Karpas-422 (cell line): Measurements from ENCODE around the gene DGKQ. TPM values are rescaled to one million over a fixed set of nuclear protein-coding genes. Genes with fewer than 3 reads are reported as not detected.
A peak's percentile ranks its signal among the peaks of the same experiment; 100 is the strongest.

ENCODE experiments used
- DNase-seq: peaks from one replicate; pipeline ENCODE4 v3.0.0-alpha.2; 2015
- H2AFZ ChIP-seq: fragments of 200-600 bp; sonication (generic); 2 replicates; pipeline ENCODE4 v1.6.1; 2014; ENCODE audit warnings: antibody characterized with exemption, low read length, mixed read lengths
- H3K27ac ChIP-seq: fragments of 200-600 bp; sonication (generic); 2 replicates; pipeline ENCODE4 v1.5.1; 2014; ENCODE audit warnings: mild to moderate bottlenecking, low read length, moderate library complexity
- H3K27me3 ChIP-seq: fragments of 200-600 bp; sonication (generic); 2 replicates; pipeline ENCODE4 v1.6.1; 2014; ENCODE audit warnings: low read length, mixed read lengths
- H3K36me3 ChIP-seq: fragments of 200-600 bp; sonication (generic); 2 replicates; pipeline ENCODE4 v1.6.1; 2014; ENCODE audit warnings: low read length, mixed read lengths; ENCODE audit not compliant: insufficient read depth
- H3K4me1 ChIP-seq: fragments of 200-600 bp; sonication (generic); 2 replicates; pipeline ENCODE4 v1.6.1; 2014; ENCODE audit warnings: mild to moderate bottlenecking, low read length, mixed read lengths
- H3K4me2 ChIP-seq: fragments of 200-600 bp; sonication (generic); 2 replicates; pipeline ENCODE4 v1.6.1; 2014; ENCODE audit warnings: low read length, low read depth, mild to moderate bottlenecking; ENCODE audit not compliant: poor library complexity, severe bottlenecking
- H3K4me3 ChIP-seq: fragments of 200-600 bp; sonication (generic); 2 replicates; pipeline ENCODE4 v1.5.1; 2014; ENCODE audit warnings: mild to moderate bottlenecking, antibody characterized with exemption, low read length, mixed read lengths
- H3K79me2 ChIP-seq: fragments of 200-600 bp; sonication (generic); 2 replicates; pipeline ENCODE4 v1.6.1; 2014; ENCODE audit warnings: mild to moderate bottlenecking, low read length, mixed read lengths
- H3K9ac ChIP-seq: fragments of 200-600 bp; sonication (generic); 2 replicates; pipeline ENCODE4 v1.6.0; 2014; ENCODE audit warnings: low read length
- H3K9me2 ChIP-seq: fragments of 200-600 bp; sonication (generic), shearing (Covaris generic); replicated peaks from 2 replicates; pipeline ENCODE4 v1.6.0; 2014; ENCODE audit warnings: mild to moderate bottlenecking, low read length, moderate library complexity; ENCODE audit not compliant: insufficient read depth
- H3K9me3 ChIP-seq: fragments of 300-700, 200-600 bp; sonication (generic); 2 replicates; pipeline ENCODE4 v1.6.1; 2014; ENCODE audit warnings: low read length, mixed read lengths
- H4K20me1 ChIP-seq: fragments of 200-600 bp; sonication (generic); 2 replicates; pipeline ENCODE4 v1.6.1; 2014; ENCODE audit warnings: mild to moderate bottlenecking, antibody characterized with exemption, low read length, low read depth; ENCODE audit not compliant: insufficient read depth
- total RNA-seq: library from RNA; depleted of rRNA; stranded (reverse); fragments of >200 nt; shearing (Covaris generic); gene quantifications from 2 replicates; pipeline ENCODE4 v1.2.3, GENCODE V29; 2014; ENCODE audit warnings: low replicate concordance

DGKQ gene
- total RNA-seq, 1 experiment from 2014 or later = 5.8 TPM

GRCh38 chr4:1012034-1012739 is 38.8 kb upstream of the DGKQ start:
- no peaks in the 10 kb centered on the region for H3K27me3 ChIP-seq
- peak overlapping the region; percentile 33 for H3K9ac ChIP-seq
- no peak overlapping the region for H2AFZ ChIP-seq
- H3K4me1 ChIP-seq = peaks cover 11% of the 10 kb centered on the region
- no peaks in the 10 kb centered on the region for H3K9me3 ChIP-seq
- no peak overlapping the region for H3K4me2 ChIP-seq
- no peaks in the 10 kb centered on the region for H3K9me2 ChIP-seq
- peaks cover 5% of the 10 kb centered on the region; the same call in 1 of the 2 replicates for H4K20me1 ChIP-seq
- 0 out of 2 replicates have a peak overlapping the region, but pooled peaks have one; percentile 22 for H3K4me3 ChIP-seq
- no peaks in the 10 kb centered on the region for H3K79me2 ChIP-seq
- no peak overlapping the region for H3K27ac ChIP-seq
- no peak for DNase-seq
- no peaks in the 10 kb centered on the region for H3K36me3 ChIP-seq

GRCh38 chr4:1011666-1012033 is 38.3 kb upstream of the DGKQ start:
- Histone ChIP-seq H2AFZ (no peak overlapping the region), H3K9me2 (no peaks in the 10 kb centered on the region), H3K9me3 (no peaks in the 10 kb centered on the region), H3K4me3 (no peak overlapping the region), H3K9ac (no peak overlapping the region), H3K27ac (no peak overlapping the region), H3K4me1 (peaks cover 11% of the 10 kb centered on the region), H3K36me3 (no peaks in the 10 kb centered on the region), H3K27me3 (no peaks in the 10 kb centered on the region), H3K79me2 (no peaks in the 10 kb centered on the region), H4K20me1 (peaks cover 5% of the 10 kb centered on the region; the same call in 1 of the 2 replicates), H3K4me2 (no peak overlapping the region)
- no peak for DNase-seq

- peaks cover 5% of the 10 kb centered on the region; the same call in 1 of the 2 replicates for H4K20me1 ChIP-seq
- H3K4me2 ChIP-seq = no peak within 1 kb of the TSS
- peak; percentile 94 for DNase-seq
- H3K27me3 ChIP-seq = no peaks in the 10 kb centered on the region
- no peaks in the 10 kb centered on the region for H3K9me3 ChIP-seq
- peak within 1 kb of the TSS; percentile 33 for H3K9ac ChIP-seq
- H3K79me2 ChIP-seq = no peaks in the 10 kb centered on the region
- H3K36me3 ChIP-seq = no peaks in the 10 kb centered on the region
- H2AFZ ChIP-seq = no peak within 1 kb of the TSS
- peaks cover 11% of the 10 kb centered on the region for H3K4me1 ChIP-seq
- H3K27ac ChIP-seq = no peak within 1 kb of the TSS
- 0 out of 2 replicates have a peak within 1 kb of the TSS, but pooled peaks have one; percentile 22 for H3K4me3 ChIP-seq
- no peaks in the 10 kb centered on the region for H3K9me2 ChIP-seq
Measured at GRCh38 chr4:1011022-1011665, 37.8 kb upstream of the DGKQ start, which contains the start of gene FGFRL1. FGFRL1 (plus strand) TSS chr4:1011626; CDS start chr4:1012486, 860 bp downstream.

GRCh38 chr4:1010395-1011021 is 37.1 kb upstream of the DGKQ start:
- no peaks in the 10 kb centered on the region for H4K20me1 ChIP-seq
- no peak overlapping the region for H3K9ac ChIP-seq
- H3K79me2 ChIP-seq = no peaks in the 10 kb centered on the region
- no peaks in the 10 kb centered on the region for H3K36me3 ChIP-seq
- H3K4me1 ChIP-seq = peaks cover 11% of the 10 kb centered on the region
- no peak overlapping the region for H3K4me3 ChIP-seq
- H3K9me2 ChIP-seq = no peaks in the 10 kb centered on the region
- no peak overlapping the region for H3K27ac ChIP-seq
- H3K27me3 ChIP-seq = no peaks in the 10 kb centered on the region
- no peak overlapping the region for H3K4me2 ChIP-seq
- DNase-seq = no peak
- no peak overlapping the region for H2AFZ ChIP-seq
- H3K9me3 ChIP-seq = no peaks in the 10 kb centered on the region

- Histone ChIP-seq H3K4me1 (peaks cover 11% of the 10 kb centered on the region), H3K4me3 (peak overlapping the region; percentile 41; the same call in 1 of the 2 replicates), H3K9me3 (no peaks in the 10 kb centered on the region), H3K27me3 (no peaks in the 10 kb centered on the region), H3K36me3 (no peaks in the 10 kb centered on the region), H3K4me2 (peak overlapping the region; percentile 38), H3K79me2 (no peaks in the 10 kb centered on the region), H3K9ac (no peak overlapping the region), H3K9me2 (no peaks in the 10 kb centered on the region), H4K20me1 (no peaks in the 10 kb centered on the region), H3K27ac (no peak overlapping the region), H2AFZ (no peak overlapping the region)
- DNase-seq = peak; percentile 87
Measured at GRCh38 chr4:1009542-1010394, 36.4 kb upstream of the DGKQ start.

- no peaks in the 10 kb centered on the region for H4K20me1 ChIP-seq
- H3K9me2 ChIP-seq = no peaks in the 10 kb centered on the region
- H3K9ac ChIP-seq = no peak overlapping the region
- no peaks in the 10 kb centered on the region for H3K9me3 ChIP-seq
- H2AFZ ChIP-seq = no peak overlapping the region
- DNase-seq = no peak
- no peaks in the 10 kb centered on the region for H3K36me3 ChIP-seq
- H3K79me2 ChIP-seq = no peaks in the 10 kb centered on the region
- peak overlapping the region; percentile 38 for H3K4me2 ChIP-seq
- peak overlapping the region; percentile 41; the same call in 1 of the 2 replicates for H3K4me3 ChIP-seq
- no peak overlapping the region for H3K27ac ChIP-seq
- H3K27me3 ChIP-seq = no peaks in the 10 kb centered on the region
- H3K4me1 ChIP-seq = peaks cover 11% of the 10 kb centered on the region
Measured at GRCh38 chr4:1008840-1009541, 35.6 kb upstream of the DGKQ start.

- H3K9ac ChIP-seq = no peak overlapping the region
- no peaks in the 10 kb centered on the region for H3K79me2 ChIP-seq
- peaks cover 8% of the 10 kb centered on the region for H3K4me1 ChIP-seq
- H3K4me3 ChIP-seq = no peak overlapping the region
- H3K4me2 ChIP-seq = no peak overlapping the region
- H3K9me2 ChIP-seq = no peaks in the 10 kb centered on the region
- no peak overlapping the region for H2AFZ ChIP-seq
- H4K20me1 ChIP-seq = no peaks in the 10 kb centered on the region
- DNase-seq = no peak
- H3K36me3 ChIP-seq = no peaks in the 10 kb centered on the region
- no peaks in the 10 kb centered on the region for H3K9me3 ChIP-seq
- H3K27me3 ChIP-seq = no peaks in the 10 kb centered on the region
- H3K27ac ChIP-seq = no peak overlapping the region
Measured at GRCh38 chr4:1006856-1007255, 33.5 kb upstream of the DGKQ start.
